Ovary (tissue), 1 donor: ENCODE measurements around the gene STEAP4.

ENCODE experiments used
- EP300 ChIP-seq: sonication (generic); formaldehyde crosslinking; IDR thresholded peaks from one replicate; pipeline ENCODE4 v1.6.1; 2017; ENCODE audit warnings: antibody characterized with exemption
- POLR2A ChIP-seq: fragments of 450-650 bp; IDR thresholded peaks from one replicate; pipeline ENCODE4 v1.6.1; 2017; ENCODE audit warnings: antibody characterized with exemption, mild to moderate bottlenecking, moderate library complexity

DNA sequence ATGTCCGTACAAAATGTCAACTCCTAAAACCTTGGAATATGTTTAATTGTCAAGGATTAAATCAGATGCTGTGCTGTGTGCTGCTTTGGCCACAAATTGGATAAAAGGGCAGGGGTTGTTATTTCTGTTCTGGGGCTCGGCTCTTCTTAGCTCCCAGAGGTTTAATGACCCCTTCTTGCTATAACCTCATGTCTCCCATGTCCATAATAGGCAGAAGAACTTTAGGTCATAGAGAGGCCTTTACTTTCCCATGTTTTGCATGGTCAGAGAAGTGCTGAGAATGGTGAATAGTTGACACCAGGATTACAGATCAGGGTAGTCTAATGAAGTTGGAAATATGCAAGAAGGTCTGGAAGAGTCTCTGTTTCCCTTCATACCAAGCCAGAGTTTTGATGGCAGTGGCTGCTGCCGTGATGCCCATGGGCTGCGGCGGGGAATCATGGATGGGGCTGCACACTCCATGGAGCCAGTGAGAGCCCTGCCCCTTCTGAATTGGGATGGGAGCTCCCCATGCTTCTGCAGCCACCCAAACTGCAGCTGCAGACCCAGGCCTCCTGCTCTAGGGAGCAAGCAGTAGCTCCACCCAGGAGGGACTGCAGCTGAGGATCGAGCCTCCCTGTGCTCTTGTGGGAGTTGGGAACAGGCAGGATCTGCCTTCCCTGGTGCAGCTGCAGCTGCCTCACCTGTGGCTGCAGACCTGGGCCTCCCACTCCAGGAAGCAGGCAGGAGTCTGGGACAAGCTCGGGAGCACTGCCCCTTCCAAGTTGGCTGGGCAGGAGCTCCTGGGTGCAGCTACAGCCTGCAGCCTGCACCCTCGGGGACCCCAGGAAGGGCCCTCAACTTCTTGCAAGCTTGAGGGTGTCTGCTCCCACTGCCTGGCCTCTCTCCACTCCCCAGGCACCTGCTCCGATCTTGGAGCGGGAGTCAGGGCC, 23.1 kb upstream of the STEAP4 start:
- TF ChIP-seq POLR2A (no peak), EP300 (no peak)
